SK-N-SH (cell line): ENCODE data around the gene DDX46.

ENCODE experiments used
- CTCF ChIP-seq: fragments of 200-600 bp; sonication (generic); IDR thresholded peaks from 2 replicates; pipeline ENCODE4 v1.6.1; 2017; ENCODE audit warnings: antibody characterized with exemption, mild to moderate bottlenecking, moderate library complexity
- ELF1 ChIP-seq: IDR thresholded peaks from 2 replicates; pipeline ENCODE4 v1.4.0; 2012
- GATA2 ChIP-seq: sonication (generic); formaldehyde crosslinking; IDR thresholded peaks from 2 replicates; pipeline ENCODE4 v1.5.0; 2020; ENCODE audit warnings: mild to moderate bottlenecking, missing genetic modification reagents
- JUND ChIP-seq: IDR thresholded peaks from 2 replicates; pipeline ENCODE4 v1.4.0; 2012
- MAX ChIP-seq: IDR thresholded peaks from 2 replicates; pipeline ENCODE4 v1.4.0; 2012; ENCODE audit warnings: low read depth
- PBX3 ChIP-seq: IDR thresholded peaks from 2 replicates; pipeline ENCODE4; 2012
- RFX5 ChIP-seq: IDR thresholded peaks from 2 replicates; pipeline ENCODE4 v1.6.1; 2012; ENCODE audit warnings: mild to moderate bottlenecking, improper control_type of control experiment, low read length
- TAF1 ChIP-seq: IDR thresholded peaks from 2 replicates; pipeline ENCODE4 v1.6.1; 2012; ENCODE audit warnings: low read depth, mild to moderate bottlenecking, low read length, moderate library complexity, borderline replicate concordance
- TCF12 ChIP-seq: IDR thresholded peaks from 2 replicates; pipeline ENCODE4 v1.4.0; 2012
- USF1 ChIP-seq: IDR thresholded peaks from 2 replicates; pipeline ENCODE4 v1.4.0; 2012; ENCODE audit warnings: low read depth, borderline replicate concordance
- USF2 ChIP-seq: fragments of 150-350 bp; IDR thresholded peaks from 2 replicates; pipeline ENCODE4 v1.6.1; 2017; ENCODE audit warnings: antibody characterized with exemption, low read length, low read depth, borderline replicate concordance

- no peak for TF ChIP-seq CTCF
- no peak for TF ChIP-seq TAF1
- no peak for TF ChIP-seq TCF12
- TF ChIP-seq RFX5 = no peak
- TF ChIP-seq GATA2 (CRISPR knock-in tag) = no peak
- no peak for TF ChIP-seq PBX3
- no peak for TF ChIP-seq ELF1
- TF ChIP-seq MAX = no peak
- TF ChIP-seq USF2 = no peak
- TF ChIP-seq USF1 = no peak
- TF ChIP-seq JUND = no peak
These were observed 26.5 kb downstream of the DDX46 start for GRCh38 chr5:134784946-134785620.
